Thyroid gland (tissue), 4 donors: ENCODE results near the gene PHLPP1. TPM values are rescaled to one million over a fixed set of nuclear protein-coding genes. Genes with fewer than 3 reads are reported as not detected.

Experiments used
- DNase-seq, 2 donors: peaks; one replicate each; pipeline ENCODE4 v3.0.0-alpha.2; 2019
- H3K27ac ChIP-seq, 3 donors: fragments of 200-600 bp; sonication (generic); 1 replicate in 2 of 3; 2 replicates in 1 of 3; pipeline ENCODE4 v1.5.1; 2016 to 2019; ENCODE audit warnings: mild to moderate bottlenecking in 1 of 3, moderate library complexity in 1 of 3
- H3K27me3 ChIP-seq: fragments of 200-600 bp; sonication (generic); one replicate; pipeline ENCODE4 v1.5.1; 2019
- H3K36me3 ChIP-seq, 2 donors: fragments of 200-600 bp; sonication (generic); one replicate each; pipeline ENCODE4 v1.5.1; 2016 to 2019
- H3K4me1 ChIP-seq, 2 donors: fragments of 200-600 bp; sonication (generic); one replicate each; pipeline ENCODE4 v1.5.1; 2017 to 2019
- H3K4me3 ChIP-seq, 3 donors: fragments of 200-600 bp; sonication (generic); replicated peaks in 1 of 3; 1 replicate in 2 of 3; 2 replicates in 1 of 3; pipeline ENCODE4 v1.5.1; 2016; ENCODE audit warnings: mild to moderate bottlenecking in 1 of 3
- H3K9me3 ChIP-seq: fragments of 200-600 bp; sonication (generic); one replicate; pipeline ENCODE4 v1.5.1; 2017
- CTCF ChIP-seq, 6 experiments: fragments of 200-600 bp in 3 of 6; fragments of 450-650 bp in 3 of 6; sonication (generic) in 3 of 6; IDR thresholded peaks; one replicate each; pipeline ENCODE4 v1.5.1; 2016 to 2019; ENCODE audit warnings: antibody characterized with exemption in 6 of 6, mild to moderate bottlenecking in 2 of 6, inconsistent platforms in 1 of 6, moderate library complexity in 1 of 6
- POLR2A ChIP-seq, 2 donors: fragments of 450-650 bp; IDR thresholded peaks; one replicate each; pipeline ENCODE4 v1.6.1; 2017; ENCODE audit warnings: antibody characterized with exemption in 2 of 2, mild to moderate bottlenecking in 2 of 2, moderate library complexity in 1 of 2
- WGBS, 2 donors: methylation state at CpG; one replicate each; pipeline ENCODE4 v1.1.5; 2017; 5-methylcytosine and 5-hydroxymethylcytosine counted together
- intact Hi-C: fragments of 100-400 bp; cut with DNase I; formaldehyde crosslinking; loops from one replicate; pipeline ENCODE4 v1.15.1; 2023
- total RNA-seq, 4 donors: library from RNA; depleted of rRNA; stranded (reverse); fragments of >200 nt; gene quantifications; one replicate each; pipeline ENCODE4 v1.2.3, GENCODE V29; 2016

PHLPP1 gene
- total RNA-seq, 4 donors from 2014 or later = 14.6 to 22.7 (median 20.4) TPM

- intact Hi-C loops = no loop called here
- no peak overlapping the region for H3K27ac ChIP-seq
- no peak overlapping the region for H3K4me3 ChIP-seq
- H3K27me3 ChIP-seq = no peaks in the 10 kb centered on the region
- DNase-seq = no peak
- H3K9me3 ChIP-seq = no peaks in the 10 kb centered on the region
- TF ChIP-seq CTCF (IDR thresholded peaks at IDR 0.05) = no peak
- H3K4me1 ChIP-seq = peaks cover 11 to 12% of the 10 kb centered on the region in 2 donors
- no peaks in the 10 kb centered on the region for H3K36me3 ChIP-seq
Measured at GRCh38 chr18:62827397-62827796, 112.1 kb downstream of the PHLPP1 start.

- intact Hi-C loops = no loop called here
- Histone ChIP-seq H3K9me3 (no peaks in the 10 kb centered on the region), H3K4me1 (peaks cover 11 to 13% of the 10 kb centered on the region in 2 donors), H3K4me3 (no peak overlapping the region), H3K36me3 (no peaks in the 10 kb centered on the region), H3K27me3 (no peaks in the 10 kb centered on the region), H3K27ac (no peak overlapping the region)
- TF ChIP-seq CTCF (IDR thresholded peaks at IDR 0.05) = no peak
- no peak for TF ChIP-seq POLR2A (IDR thresholded peaks at IDR 0.05)
- DNase-seq = no peak
- 72 to 86% methylated on average over 3 of the region's 3 CpGs for WGBS, 2 donors
Measured at GRCh38 chr18:62828091-62828640, 112.8 kb downstream of the PHLPP1 start.

- WGBS, 2 donors = 86 to 92% methylated on average over 1 of the region's 1 CpG
- H3K27ac ChIP-seq = no peak overlapping the region
- no peaks in the 10 kb centered on the region for H3K27me3 ChIP-seq
- no peaks in the 10 kb centered on the region for H3K36me3 ChIP-seq
- no peak for TF ChIP-seq POLR2A (IDR thresholded peaks at IDR 0.05)
- H3K9me3 ChIP-seq = no peaks in the 10 kb centered on the region
- H3K4me1 ChIP-seq = peaks cover 11 to 13% of the 10 kb centered on the region in 2 donors
- H3K4me3 ChIP-seq = no peak overlapping the region
- DNase-seq = no peak
- intact Hi-C loops = no loop called here
Measured at GRCh38 chr18:62828852-62829251, 113.5 kb downstream of the PHLPP1 start.

- TF ChIP-seq POLR2A (IDR thresholded peaks at IDR 0.05) (no peak), CTCF (IDR thresholded peaks at IDR 0.05) (no peak)
- peaks cover 6 to 9% of the 10 kb centered on the region in 2 donors for H3K4me1 ChIP-seq
- intact Hi-C loops = no loop called here
- H3K9me3 ChIP-seq = no peaks in the 10 kb centered on the region
- no peak for DNase-seq
- H3K36me3 ChIP-seq = no peaks in the 10 kb centered on the region
- 97 to 98% methylated on average over 7 of the region's 7 CpGs for WGBS, 2 donors
- no peak overlapping the region for H3K27ac ChIP-seq
- no peaks in the 10 kb centered on the region for H3K27me3 ChIP-seq
- no peak overlapping the region for H3K4me3 ChIP-seq
Measured at GRCh38 chr18:62829936-62830335, 114.6 kb downstream of the PHLPP1 start.

GRCh38 chr18:62832282-62832681 lies 116.9 kb downstream of the PHLPP1 start:
- H3K4me1 ChIP-seq = peaks cover 0 to 7% of the 10 kb centered on the region in 2 donors
- TF ChIP-seq CTCF (IDR thresholded peaks at IDR 0.05) (no peak), POLR2A (IDR thresholded peaks at IDR 0.05) (no peak)
- no peaks in the 10 kb centered on the region for H3K9me3 ChIP-seq
- H3K36me3 ChIP-seq = no peaks in the 10 kb centered on the region
- peak overlapping the region in 1 of 3 donors; percentile 14 for H3K27ac ChIP-seq
- H3K4me3 ChIP-seq = no peak overlapping the region
- DNase-seq = no peak
- 52 to 60% methylated on average over 2 of the region's 2 CpGs for WGBS, 2 donors
- intact Hi-C loops = no loop called here
- no peaks in the 10 kb centered on the region for H3K27me3 ChIP-seq

GRCh38 chr18:62833494-62833893 lies 118.2 kb downstream of the PHLPP1 start:
- Histone ChIP-seq H3K27ac (no peak overlapping the region), H3K27me3 (no peaks in the 10 kb centered on the region), H3K9me3 (no peaks in the 10 kb centered on the region), H3K36me3 (no peaks in the 10 kb centered on the region), H3K4me1 (peaks cover 0 to 9% of the 10 kb centered on the region in 2 donors), H3K4me3 (no peak overlapping the region)
- DNase-seq = no peak
- 89 to 93% methylated on average over 1 of the region's 1 CpG for WGBS, 2 donors
- no peak for TF ChIP-seq POLR2A (IDR thresholded peaks at IDR 0.05)
- TF ChIP-seq CTCF (IDR thresholded peaks at IDR 0.05) = no peak
- intact Hi-C loops = no loop called here
